ENCODE data around the gene PAQR9. TPM values are rescaled to one million over a fixed set of nuclear protein-coding genes. Genes with fewer than 3 reads are reported as not detected.

The PAQR9 gene
- total and polyA plus RNA-seq, 2 donors from 2014 or later = 0.09 TPM; not detected in 1

DNA sequence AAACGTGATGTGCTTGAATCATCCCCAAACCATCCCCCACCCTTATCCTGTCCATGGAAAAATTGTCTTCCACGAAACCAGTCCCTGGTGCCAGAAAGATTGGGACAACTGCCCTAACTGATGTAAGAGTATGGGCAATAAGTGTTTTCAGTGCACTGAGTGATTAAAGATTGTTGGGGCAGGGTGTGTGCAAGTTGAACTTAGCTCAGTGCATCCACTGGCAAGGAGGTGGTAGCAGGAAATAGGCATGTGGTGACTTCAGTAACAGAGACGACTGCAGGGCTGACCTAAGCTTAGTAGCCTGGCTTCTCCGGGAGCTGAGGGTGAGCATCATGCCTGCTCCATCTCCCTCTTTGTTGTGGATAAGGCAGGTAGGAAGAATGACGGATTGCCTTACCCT lies 27.5 kb downstream of the PAQR9 start:
- Histone ChIP-seq H3K27ac (ENCODE audit: low read depth in 2 of 2, low read length in 2 of 2) (no peak overlapping the region), H3K27me3 (ENCODE audit: control insufficient read depth, insufficient read depth, low read length) (no peaks in the 10 kb centered on the region), H3K9me3 (ENCODE audit: control insufficient read depth in 2 of 3, insufficient read depth in 1 of 3, low read length in 3 of 3) (no peaks in the 10 kb centered on the region), H3K4me3 (ENCODE audit: low read length in 3 of 3) (no peak overlapping the region), H3K4me1 (ENCODE audit: control insufficient read depth in 2 of 3, insufficient read depth in 2 of 3, low read depth in 1 of 3, low read length in 3 of 3) (no peaks in the 10 kb centered on the region), H3K9ac (ENCODE audit: low read length in 3 of 3) (no peak overlapping the region), H3K36me3 (ENCODE audit: control insufficient read depth in 2 of 3, insufficient read depth in 3 of 3, low read length in 3 of 3) (no peaks in the 10 kb centered on the region)
- intact Hi-C loops (cut with DNase I) = no loop called here
- TF ChIP-seq, protein P1, sequence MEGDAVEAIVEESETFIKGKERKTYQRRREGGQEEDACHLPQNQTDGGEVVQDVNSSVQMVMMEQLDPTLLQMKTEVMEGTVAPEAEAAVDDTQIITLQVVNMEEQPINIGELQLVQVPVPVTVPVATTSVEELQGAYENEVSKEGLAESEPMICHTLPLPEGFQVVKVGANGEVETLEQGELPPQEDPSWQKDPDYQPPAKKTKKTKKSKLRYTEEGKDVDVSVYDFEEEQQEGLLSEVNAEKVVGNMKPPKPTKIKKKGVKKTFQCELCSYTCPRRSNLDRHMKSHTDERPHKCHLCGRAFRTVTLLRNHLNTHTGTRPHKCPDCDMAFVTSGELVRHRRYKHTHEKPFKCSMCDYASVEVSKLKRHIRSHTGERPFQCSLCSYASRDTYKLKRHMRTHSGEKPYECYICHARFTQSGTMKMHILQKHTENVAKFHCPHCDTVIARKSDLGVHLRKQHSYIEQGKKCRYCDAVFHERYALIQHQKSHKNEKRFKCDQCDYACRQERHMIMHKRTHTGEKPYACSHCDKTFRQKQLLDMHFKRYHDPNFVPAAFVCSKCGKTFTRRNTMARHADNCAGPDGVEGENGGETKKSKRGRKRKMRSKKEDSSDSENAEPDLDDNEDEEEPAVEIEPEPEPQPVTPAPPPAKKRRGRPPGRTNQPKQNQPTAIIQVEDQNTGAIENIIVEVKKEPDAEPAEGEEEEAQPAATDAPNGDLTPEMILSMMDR (IDR thresholded peaks at IDR 0.05; ENCODE audit: borderline replicate concordance, extremely low read depth, insufficient read depth) = no peak
- no peak for FAIRE-seq
- no peak for DNase-seq

DNA sequence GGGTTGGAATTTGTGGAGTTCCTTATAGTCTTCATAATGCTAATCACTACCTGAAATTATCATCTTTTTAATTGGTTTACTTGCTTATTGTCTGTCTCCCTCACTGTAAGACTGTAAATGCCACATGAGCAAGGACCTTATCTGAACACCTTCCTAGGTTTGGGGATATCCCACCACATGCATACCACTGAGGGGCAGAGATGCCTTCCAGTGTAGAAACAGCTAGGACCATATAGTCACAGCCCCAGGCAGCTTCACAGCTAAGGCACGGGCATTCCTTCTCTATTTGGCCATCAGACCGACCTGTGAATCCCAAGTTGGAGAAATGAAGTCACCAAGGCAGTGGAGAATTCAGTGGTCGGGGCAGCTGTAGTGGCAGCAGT lies 28.6 kb downstream of the PAQR9 start:
- H3K9ac ChIP-seq (ENCODE audit: low read length in 3 of 3) = no peak overlapping the region
- no peak overlapping the region for H3K4me3 ChIP-seq (ENCODE audit: low read length in 3 of 3)
- no peak overlapping the region for H3K27ac ChIP-seq (ENCODE audit: low read depth in 2 of 2, low read length in 2 of 2)
- no peaks in the 10 kb centered on the region for H3K36me3 ChIP-seq (ENCODE audit: control insufficient read depth in 2 of 3, insufficient read depth in 3 of 3, low read length in 3 of 3)
- DNase-seq (no peak), FAIRE-seq (no peak)
- H3K27me3 ChIP-seq (ENCODE audit: control insufficient read depth, insufficient read depth, low read length) = no peaks in the 10 kb centered on the region
- H3K9me3 ChIP-seq (ENCODE audit: control insufficient read depth in 2 of 3, insufficient read depth in 1 of 3, low read length in 3 of 3) = no peaks in the 10 kb centered on the region
- H3K4me1 ChIP-seq (ENCODE audit: control insufficient read depth in 2 of 3, insufficient read depth in 2 of 3, low read depth in 1 of 3, low read length in 3 of 3) = no peaks in the 10 kb centered on the region
- TF ChIP-seq, protein P1 (IDR thresholded peaks at IDR 0.05; ENCODE audit: borderline replicate concordance, extremely low read depth, insufficient read depth) = no peak
- intact Hi-C loops (cut with DNase I) = no loop called here

DNA sequence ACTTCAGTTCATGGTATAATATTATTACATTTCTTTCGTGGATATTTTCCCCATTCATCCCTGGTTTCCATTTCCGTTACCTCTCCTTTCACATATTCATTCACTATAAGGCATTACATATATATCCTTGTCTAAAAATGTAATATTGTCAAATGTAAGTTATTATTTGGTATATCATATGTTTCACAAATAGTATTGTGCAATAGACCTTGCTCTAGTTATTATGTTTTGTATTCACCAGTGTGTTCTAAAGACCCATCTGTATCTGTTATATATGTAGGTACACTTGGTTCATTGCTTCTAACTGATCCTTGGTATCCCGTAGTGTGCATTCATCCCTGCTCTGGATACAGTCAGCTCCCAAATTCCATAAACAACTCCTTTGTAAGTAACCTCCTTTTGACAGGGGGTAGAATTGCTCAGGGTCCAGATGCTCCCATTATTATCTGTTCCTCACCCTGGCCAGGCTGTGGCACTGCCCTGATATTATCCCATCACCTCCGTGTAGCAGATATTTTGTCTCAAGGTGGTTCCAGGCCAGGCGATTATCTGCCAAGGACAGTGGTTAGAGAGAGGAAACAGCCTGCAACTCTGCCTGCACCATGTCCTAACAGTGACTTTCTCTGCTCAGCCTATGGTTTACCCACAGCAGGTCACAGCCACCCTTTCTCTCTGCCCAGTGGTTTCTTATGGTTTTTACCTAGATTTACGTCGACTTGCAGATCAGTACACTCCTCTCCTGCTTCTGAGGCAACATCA lies 29.2 kb downstream of the PAQR9 start:
- FAIRE-seq (no peak), DNase-seq (no peak)
- Histone ChIP-seq H3K4me1 (ENCODE audit: control insufficient read depth in 2 of 3, insufficient read depth in 2 of 3, low read depth in 1 of 3, low read length in 3 of 3) (no peaks in the 10 kb centered on the region), H3K36me3 (ENCODE audit: control insufficient read depth in 2 of 3, insufficient read depth in 3 of 3, low read length in 3 of 3) (no peaks in the 10 kb centered on the region), H3K27me3 (ENCODE audit: control insufficient read depth, insufficient read depth, low read length) (no peaks in the 10 kb centered on the region), H3K4me3 (ENCODE audit: low read length in 3 of 3) (no peak overlapping the region), H3K9me3 (ENCODE audit: control insufficient read depth in 2 of 3, insufficient read depth in 1 of 3, low read length in 3 of 3) (no peaks in the 10 kb centered on the region), H3K27ac (ENCODE audit: low read depth in 2 of 2, low read length in 2 of 2) (no peak overlapping the region), H3K9ac (ENCODE audit: low read length in 3 of 3) (no peak overlapping the region)
- TF ChIP-seq, protein P1 (IDR thresholded peaks at IDR 0.05; ENCODE audit: borderline replicate concordance, extremely low read depth, insufficient read depth) = no peak
- intact Hi-C loops (cut with DNase I) = no loop called here

DNA sequence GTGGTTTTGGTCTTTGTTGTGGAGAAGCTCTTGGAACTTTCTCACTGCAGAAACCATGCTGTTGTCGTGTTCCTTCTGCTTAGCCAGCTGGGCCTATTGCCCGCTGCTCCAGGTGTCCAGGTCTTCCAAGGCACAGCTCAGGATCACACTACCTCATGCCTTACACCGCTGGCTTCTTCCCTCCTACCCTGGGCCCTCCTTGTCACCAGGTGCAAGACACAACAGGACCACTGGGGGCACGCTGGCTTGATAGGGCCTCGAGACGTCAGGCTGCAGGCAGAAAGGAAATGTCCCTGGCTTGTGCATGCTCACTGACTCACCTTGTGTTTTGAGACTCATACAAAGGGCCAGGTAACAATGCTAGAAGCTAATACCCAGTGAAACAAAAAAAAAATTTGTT lies 32.3 kb downstream of the PAQR9 start:
- Histone ChIP-seq H3K27ac (ENCODE audit: low read depth in 2 of 2, low read length in 2 of 2) (no peak overlapping the region), H3K4me1 (ENCODE audit: control insufficient read depth in 2 of 3, insufficient read depth in 2 of 3, low read depth in 1 of 3, low read length in 3 of 3) (no peaks in the 10 kb centered on the region), H3K9me3 (ENCODE audit: control insufficient read depth in 2 of 3, insufficient read depth in 1 of 3, low read length in 3 of 3) (no peaks in the 10 kb centered on the region), H3K9ac (ENCODE audit: low read length in 3 of 3) (no peak overlapping the region), H3K27me3 (ENCODE audit: control insufficient read depth, insufficient read depth, low read length) (no peaks in the 10 kb centered on the region), H3K4me3 (ENCODE audit: low read length in 3 of 3) (no peak overlapping the region), H3K36me3 (ENCODE audit: control insufficient read depth in 2 of 3, insufficient read depth in 3 of 3, low read length in 3 of 3) (no peaks in the 10 kb centered on the region)
- intact Hi-C loops (cut with DNase I) = no loop called here
- DNase-seq (no peak), FAIRE-seq (no peak)
- TF ChIP-seq, protein P1 (IDR thresholded peaks at IDR 0.05; ENCODE audit: borderline replicate concordance, extremely low read depth, insufficient read depth) = no peak

Data from kidney (tissue), 14 donors.